ENCODE results near the gene CALML6.

- TF ChIP-seq SCRT1 (tag by site-specific recombination; IDR thresholded peaks at IDR 0.05; ENCODE audit: borderline replicate concordance) (no peak), REST (tag by site-specific recombination; IDR thresholded peaks at IDR 0.05) (no peak), CTCF (tag by site-specific recombination; IDR thresholded peaks at IDR 0.05) (no peak), YY1 (tag by site-specific recombination; IDR thresholded peaks at IDR 0.05) (no peak), ZNF133 (tag by site-specific recombination; IDR thresholded peaks at IDR 0.05) (no peak), PATZ1 (tag by site-specific recombination; IDR thresholded peaks at IDR 0.05) (no peak), ZNF404 (tag by site-specific recombination; IDR thresholded peaks at IDR 0.05) (no peak), ZBTB8A (tag by site-specific recombination; IDR thresholded peaks at IDR 0.05) (no peak), ZNF37A (tag by site-specific recombination; IDR thresholded peaks at IDR 0.05) (no peak), ZNF132 (tag by site-specific recombination; IDR thresholded peaks at IDR 0.05; ENCODE audit: borderline replicate concordance) (no peak), ZSCAN30 (tag by site-specific recombination; IDR thresholded peaks at IDR 0.05) (no peak)
Measured at GRCh38 chr1:1921459-1921862, 6.4 kb downstream of the CALML6 start.
